Stimulated activated CD4-positive, alpha-beta T cell treated with anti-CD3 and anti-CD28 coated beads, Interleukin-1b, Interleukin-23, amount 100 ng/mL, for 4 hours (primary cell): ENCODE measurements around the gene ATXN1.
"Not testable (repeated sequence)": the region's sequence is repeated elsewhere in the genome, so short reads cannot be mapped to it uniquely, and the experiment has no call there.

Experiments
- DNase-seq, 2 donors: peaks; one replicate each; pipeline ENCODE4 v3.0.0-alpha.2; 2020; ENCODE audit warnings: low read depth in 2 of 2

ATXN1 gene

DNA sequence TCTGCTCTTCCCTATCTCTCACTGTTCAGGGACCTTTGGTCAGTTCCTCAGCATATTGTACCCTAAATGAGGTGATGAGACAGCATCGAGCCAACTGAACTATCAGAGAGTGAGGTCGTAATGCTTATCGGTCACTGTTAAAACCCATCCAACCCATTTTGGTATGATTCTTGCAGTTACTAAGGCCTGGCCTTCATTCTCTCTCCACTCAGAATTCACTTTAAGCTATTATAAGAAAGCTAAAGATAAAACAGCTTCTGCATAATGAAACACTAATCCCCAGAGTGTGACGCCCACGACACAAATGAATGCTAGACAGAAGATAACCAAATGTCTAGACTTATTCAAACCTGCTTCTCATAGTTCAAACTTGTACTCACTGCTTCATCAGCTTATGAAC is 347.1 kb downstream of the ATXN1 start:
- DNase-seq: no peak

- DNase-seq: no peak
Observed at GRCh38 chr6:16413399-16413798, 347.9 kb downstream of the ATXN1 start.

- DNase-seq: no peak
Observed at GRCh38 chr6:16412982-16413381, 348.3 kb downstream of the ATXN1 start.

DNA sequence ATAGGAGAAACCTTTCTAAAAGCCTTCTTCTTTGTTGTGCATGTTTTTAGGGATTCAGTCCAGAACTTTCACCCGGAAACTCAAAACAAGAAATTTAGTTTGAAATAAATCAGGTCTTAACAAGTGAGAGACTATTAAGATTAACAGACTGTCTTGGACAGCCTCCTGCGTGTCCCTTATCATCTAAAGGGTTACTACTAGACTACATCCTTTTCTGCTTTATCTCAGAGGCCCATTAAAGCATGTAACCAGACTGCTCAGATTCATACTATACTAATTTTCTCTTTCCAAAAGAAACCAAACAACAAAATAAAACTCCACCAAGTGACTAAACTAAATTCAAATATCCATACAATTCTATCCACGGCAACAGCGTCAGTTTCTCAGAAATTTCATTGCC is 349.1 kb downstream of the ATXN1 start:
- DNase-seq: no peak

DNA sequence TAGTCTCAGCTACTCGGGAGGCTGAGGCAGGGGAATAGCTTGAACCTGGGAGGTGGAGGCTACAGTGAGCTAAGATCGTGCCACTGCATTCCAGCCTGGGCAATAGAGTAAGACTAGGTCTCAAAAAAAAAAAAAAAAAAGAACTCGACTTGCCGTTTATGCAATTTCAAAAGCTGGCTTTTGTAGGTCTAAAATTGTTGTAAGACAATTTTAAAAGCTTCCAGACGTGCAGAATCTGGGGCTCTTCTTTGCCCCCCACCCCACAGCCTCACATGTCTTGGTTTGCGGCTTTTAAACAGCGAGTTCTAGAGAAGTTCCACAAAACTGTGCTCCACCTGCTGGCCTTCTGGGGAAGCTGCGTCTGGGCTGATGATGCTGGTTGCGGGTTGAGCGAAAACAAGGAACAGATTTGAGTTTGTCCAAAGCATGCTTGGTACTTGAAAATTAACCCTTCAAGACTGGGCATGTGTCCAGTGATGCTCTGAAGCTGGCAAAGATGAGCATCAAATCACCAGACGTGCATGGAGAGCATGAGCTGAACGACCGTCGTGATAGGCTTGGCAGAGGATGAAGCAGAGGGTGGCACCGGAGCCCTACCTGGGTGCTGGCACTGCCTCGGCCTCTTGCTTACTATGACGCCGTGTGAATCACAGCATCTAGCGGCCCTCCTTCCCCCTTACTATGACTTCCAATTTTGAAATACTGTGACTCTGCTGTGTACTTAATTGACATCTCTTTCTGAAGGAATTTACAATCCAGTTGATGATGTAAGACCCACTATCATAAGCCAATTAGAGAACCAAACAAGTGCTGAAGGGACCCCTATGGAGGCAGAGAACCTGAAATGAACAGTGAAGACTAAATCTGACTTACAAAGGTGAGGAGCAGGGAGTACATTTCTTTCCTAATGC is 351.5 kb downstream of the ATXN1 start:
- peak; percentile 34 to 36 for DNase-seq

GRCh38 chr6:16408766-16409165 is 352.5 kb downstream of the ATXN1 start:
- DNase-seq: no peak

GRCh38 chr6:16406966-16407365 is 354.3 kb downstream of the ATXN1 start:
- no peak for DNase-seq

DNA sequence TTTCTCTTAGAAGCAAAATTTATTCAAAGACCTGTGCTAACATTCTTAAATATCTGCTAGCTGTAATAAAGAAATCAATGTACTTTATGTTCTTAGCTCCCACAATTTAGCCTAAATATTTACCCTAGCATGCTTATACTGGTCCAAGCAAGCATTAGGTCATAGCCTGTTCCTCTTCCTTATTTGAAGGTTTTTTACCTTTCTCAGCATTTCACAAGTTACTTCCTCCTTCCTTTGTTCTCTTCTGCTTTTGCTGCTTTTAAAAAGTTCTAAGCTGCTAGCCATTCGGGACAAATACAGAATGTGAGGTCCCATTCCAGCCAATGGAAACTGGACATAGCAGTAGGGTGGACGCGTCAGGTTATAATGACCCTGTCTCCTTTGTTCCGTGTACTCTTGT is 354.7 kb downstream of the ATXN1 start:
- not testable (repeated sequence) for DNase-seq

- no peak for DNase-seq
Observed at GRCh38 chr6:16405375-16405774, 355.9 kb downstream of the ATXN1 start.

DNA sequence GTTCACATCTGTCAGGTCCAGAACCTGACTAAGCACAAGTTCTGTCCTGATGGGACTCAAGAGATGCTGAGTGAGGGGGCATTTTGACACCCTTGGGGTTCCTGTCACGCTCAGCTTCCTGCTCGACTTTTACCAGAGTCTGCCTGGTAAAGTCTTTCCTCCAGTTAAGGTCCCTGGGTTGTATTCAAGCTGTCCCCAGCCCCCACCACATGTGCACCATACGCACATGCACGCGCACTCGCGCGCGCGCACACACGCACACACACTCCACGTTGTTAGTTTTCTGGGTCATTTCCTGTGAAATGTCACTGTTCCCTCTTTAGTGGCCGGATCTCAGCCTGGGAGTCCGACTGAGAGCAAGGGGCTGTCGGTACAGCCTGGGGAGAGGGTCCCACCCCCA is 356.8 kb downstream of the ATXN1 start:
- no peak for DNase-seq

- no peak for DNase-seq
Observed at GRCh38 chr6:16403831-16404230, 357.4 kb downstream of the ATXN1 start.

GRCh38 chr6:16402581-16402900 is 358.7 kb downstream of the ATXN1 start:
- no peak for DNase-seq

- no peak for DNase-seq
Observed at GRCh38 chr6:16400248-16400760, 361.0 kb downstream of the ATXN1 start.

DNA sequence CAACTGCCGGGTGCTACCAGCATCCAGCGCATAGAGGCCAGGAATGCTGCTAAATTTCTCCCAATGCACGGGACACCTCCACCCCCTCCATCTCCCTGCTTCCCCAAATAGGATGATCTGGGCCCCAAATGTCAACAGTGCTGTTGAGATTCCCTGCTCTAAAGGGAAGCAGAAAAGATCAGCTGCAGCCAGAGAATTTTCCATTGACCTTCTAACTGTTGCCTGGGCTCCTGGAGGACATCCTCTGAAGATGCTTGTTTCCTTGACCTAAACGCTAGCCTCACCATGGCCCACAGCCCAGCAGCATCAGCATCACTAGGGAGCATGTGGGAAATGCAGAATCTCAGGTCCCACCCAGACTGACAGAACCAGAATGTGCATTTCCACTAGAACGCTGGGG is 361.6 kb downstream of the ATXN1 start:
- no peak for DNase-seq

DNA sequence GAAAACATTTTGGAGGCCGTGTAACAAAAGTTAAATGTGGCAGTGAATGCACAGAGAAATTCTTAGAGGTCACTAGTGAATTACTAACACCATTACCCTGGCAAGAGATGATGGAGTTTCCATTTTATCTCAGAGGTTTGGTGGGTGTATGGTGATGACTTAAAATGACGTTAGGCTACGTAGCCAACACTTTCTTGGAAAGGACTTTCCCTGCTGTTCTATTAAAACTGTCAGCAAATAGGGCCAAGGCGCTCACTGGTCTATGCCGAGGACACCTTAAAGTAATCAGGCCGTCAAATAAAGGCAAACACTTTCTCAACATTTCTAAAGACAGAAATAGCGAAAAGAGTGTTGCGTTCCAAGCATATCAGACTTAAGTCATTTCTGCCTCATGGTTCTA is 362.1 kb downstream of the ATXN1 start:
- no peak for DNase-seq

DNA sequence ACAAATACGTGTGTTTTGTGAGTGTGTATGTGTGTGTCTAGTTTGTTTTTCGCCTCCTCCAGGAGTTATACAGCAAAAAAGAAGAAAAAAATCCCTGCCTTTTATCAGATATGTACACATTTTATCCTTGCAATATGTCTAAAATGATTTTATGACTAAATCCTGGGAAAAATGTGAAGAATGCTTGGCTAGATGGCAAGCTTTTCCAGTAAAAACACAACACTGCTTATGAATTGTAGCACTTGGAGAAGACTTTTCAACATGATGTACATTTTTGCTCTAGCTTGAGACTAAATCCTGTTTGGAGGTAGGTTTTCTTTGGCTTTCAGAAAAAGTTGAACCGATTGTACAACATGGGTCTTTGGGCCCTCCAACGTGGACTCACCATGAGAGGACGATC is 362.7 kb downstream of the ATXN1 start:
- DNase-seq: no peak

DNA sequence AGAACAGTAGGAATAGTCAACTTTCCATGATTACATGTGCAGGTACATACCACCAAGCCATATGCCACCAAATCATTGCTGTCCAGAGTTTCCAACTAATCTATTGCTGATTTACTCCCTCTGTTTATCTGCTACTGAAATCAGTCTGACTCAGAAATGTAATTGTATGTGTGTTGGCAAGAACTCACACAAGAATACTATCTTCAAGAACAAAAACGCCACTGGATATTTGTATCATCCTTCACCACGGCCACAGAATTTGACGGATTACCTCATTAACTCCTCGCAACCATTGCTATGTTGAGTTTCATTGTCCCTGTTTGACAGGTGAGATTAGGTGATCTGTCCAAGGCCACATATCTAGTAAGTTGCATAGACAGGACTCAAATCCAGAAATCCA is 363.6 kb downstream of the ATXN1 start:
- no peak for DNase-seq

GRCh38 chr6:16396497-16397319 is 364.6 kb downstream of the ATXN1 start:
- DNase-seq: no peak

GRCh38 chr6:16394632-16395031 is 366.6 kb downstream of the ATXN1 start:
- DNase-seq: no peak

DNA sequence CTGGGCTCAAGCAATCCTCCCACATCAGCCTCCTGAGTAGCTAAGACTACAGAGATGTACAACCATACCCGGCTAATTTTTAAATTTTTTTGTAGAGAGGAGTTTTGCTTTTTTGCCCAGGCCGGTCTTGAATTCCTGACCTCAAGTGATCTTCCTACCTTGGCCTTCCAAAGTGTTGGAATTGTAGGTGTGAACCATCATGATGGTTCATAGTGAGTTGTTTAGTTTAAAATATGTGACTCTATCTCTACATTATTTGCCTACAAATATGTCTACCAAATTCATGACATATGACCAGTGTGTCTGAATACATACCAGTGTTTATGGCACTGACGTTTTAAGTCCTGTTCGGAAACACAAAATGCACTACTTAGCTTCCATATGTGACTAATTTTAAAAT is 367.9 kb downstream of the ATXN1 start:
- DNase-seq: no peak

GRCh38 chr6:16392010-16392409 is 369.2 kb downstream of the ATXN1 start:
- no peak for DNase-seq

GRCh38 chr6:16391451-16391912 is 369.8 kb downstream of the ATXN1 start:
- no peak for DNase-seq
